GM12878 (cell line): Measurements from ENCODE around the gene APCDD1L. TPM values are rescaled to one million over a fixed set of nuclear protein-coding genes. Genes with fewer than 3 reads are reported as not detected.

Experiments used
- ATAC-seq: fragments of 200-7000 bp; cut with Tn5 transposase; 3 replicates; pipeline ENCODE4 v1.9.1; 2020; ENCODE audit warnings: mild to moderate bottlenecking, moderate library complexity
- BruUV-seq: library from RNA; stranded (reverse); fragments of 400-500 nt; replicated peaks from 2 replicates; lab custom pipeline; 2021; lab: Mats Ljungman, UMichigan
- CTCF ChIA-PET: fragments of 300-600 bp; sonication (Branson Sonifier 250); formaldehyde crosslinking; extraction: SDS; loops from one replicate; lab custom pipeline; 2021; ENCODE audit warnings: inconsistent platforms; lab: Yijun Ruan, JAX
- POLR2A ChIA-PET: fragments of 350-600 bp; formaldehyde crosslinking; extraction: SDS; loops from one replicate; lab custom pipeline; 2021; ENCODE audit warnings: inconsistent platforms; lab: Charles Lee
- RAD21 ChIA-PET: fragments of 300-600 bp; sonication (Branson Sonifier 250); formaldehyde crosslinking; loops from one replicate; lab custom pipeline; 2023; ENCODE audit warnings: antibody characterized with exemption; ENCODE audit not compliant: unreplicated experiment; lab: Charles Lee
- SMC1A ChIA-PET: fragments of 300-600 bp; sonication (Branson Sonifier 250); formaldehyde crosslinking; loops from one replicate; lab custom pipeline; 2023; ENCODE audit not compliant: unreplicated experiment, uncharacterized antibody; lab: Charles Lee
- DNase-seq: peaks from one replicate; pipeline ENCODE4 v3.0.0-alpha.2; 2011; ENCODE audit warnings: low read depth, low spot score
- FAIRE-seq: peaks from 3 replicates; lab custom pipeline; 2011; peaks lifted over from hg19 to GRCh38; lab: Jason Lieb, UNC
- H2AFZ ChIP-seq: 2 replicates; pipeline ENCODE4 v1.6.0; 2011; ENCODE audit warnings: low read depth, low read length, control low read depth; ENCODE audit not compliant: control insufficient read depth
- H3K27ac ChIP-seq: 2 replicates; pipeline ENCODE4 v1.5.1; 2011; ENCODE audit warnings: control low read depth; ENCODE audit not compliant: control insufficient read depth, insufficient read depth
- H3K27me3 ChIP-seq, 2 experiments: replicated peaks in 1 of 2; 2 replicates each; pipeline versions ENCODE4 v1.6.0 to v1.6.1; 2011; ENCODE audit warnings: low read length in 1 of 2; ENCODE audit not compliant: control insufficient read depth in 2 of 2, insufficient read depth in 2 of 2
- H3K36me3 ChIP-seq, 2 experiments: 2 replicates each; pipeline ENCODE4 v1.5.1; 2011; ENCODE audit warnings: low read length in 1 of 2; ENCODE audit not compliant: control insufficient read depth in 2 of 2, insufficient read depth in 2 of 2
- H3K4me1 ChIP-seq: 2 replicates; pipeline ENCODE4 v1.6.1; 2011; ENCODE audit warnings: mild to moderate bottlenecking, low read length, moderate library complexity, mixed read lengths; ENCODE audit not compliant: control insufficient read depth, insufficient read depth
- H3K4me2 ChIP-seq: 2 replicates; pipeline ENCODE4 v1.6.0; 2011; ENCODE audit warnings: control low read depth; ENCODE audit not compliant: control insufficient read depth, insufficient read depth
- H3K4me3 ChIP-seq: fragments of 200-600 bp; sonication (generic); 2 replicates; pipeline ENCODE4 v1.5.1; 2016
- H3K79me2 ChIP-seq: 2 replicates; pipeline ENCODE4 v1.6.0; 2011; ENCODE audit warnings: low read length; ENCODE audit not compliant: control insufficient read depth, insufficient read depth
- H3K9ac ChIP-seq: 2 replicates; pipeline ENCODE4 v1.8.0; 2011; ENCODE audit warnings: low read length, control low read depth, mixed read lengths; ENCODE audit not compliant: control insufficient read depth, insufficient read depth
- H3K9me3 ChIP-seq: replicated peaks from 3 replicates; pipeline ENCODE4 v1.5.1; 2011; ENCODE audit warnings: mild to moderate bottlenecking, low read length; ENCODE audit not compliant: control insufficient read depth, insufficient read depth
- H4K20me1 ChIP-seq: 2 replicates; pipeline ENCODE4 v1.6.0; 2011; ENCODE audit not compliant: control insufficient read depth, insufficient read depth
- CBX5 ChIP-seq: sonication (generic); IDR thresholded peaks from 2 replicates; pipeline ENCODE4 v1.6.1; 2016; ENCODE audit warnings: low read depth, moderate library complexity, mild to moderate bottlenecking, inconsistent platforms
- CREM ChIP-seq: IDR thresholded peaks from 2 replicates; pipeline ENCODE4 v1.6.1; 2014; ENCODE audit warnings: antibody characterized with exemption, low read depth
- E2F8 ChIP-seq: fragments of 450-650 bp; IDR thresholded peaks from 2 replicates; pipeline ENCODE4 v1.6.1; 2018; ENCODE audit warnings: mild to moderate bottlenecking, low read depth, moderate library complexity; ENCODE audit not compliant: partially characterized antibody
- FOXM1 ChIP-seq: IDR thresholded peaks from 2 replicates; pipeline ENCODE4 v1.6.1; 2012; ENCODE audit warnings: low read depth, mild to moderate bottlenecking, inconsistent platforms, low read length, moderate library complexity
- KDM1A ChIP-seq: fragments of 200-600 bp; sonication (generic); IDR thresholded peaks from 2 replicates; pipeline ENCODE4 v1.6.1; 2016; ENCODE audit warnings: borderline replicate concordance
- RAD21 ChIP-seq: IDR thresholded peaks from 2 replicates; pipeline ENCODE4 v1.6.1; 2011; ENCODE audit warnings: mild to moderate bottlenecking, low read depth, low read length, moderate library complexity; ENCODE audit not compliant: insufficient read depth
- RCOR1 ChIP-seq: conservative IDR thresholded peaks from 2 replicates; pipeline ENCODE4 v1.6.1; 2012; ENCODE audit warnings: low read depth, low read length, improper control_type of control experiment
- SIX5 ChIP-seq: IDR thresholded peaks from 2 replicates; pipeline ENCODE4 v1.6.1; 2011; ENCODE audit warnings: mild to moderate bottlenecking, low read depth, low read length, moderate library complexity; ENCODE audit not compliant: severe bottlenecking
- TCF12 ChIP-seq: IDR thresholded peaks from 2 replicates; pipeline ENCODE4 v1.6.1; 2011; ENCODE audit warnings: low read depth, mild to moderate bottlenecking, low read length
- in situ Hi-C: fragments of 300-500 bp; cut with MboI; formaldehyde crosslinking; loops from 9 replicates; pipeline ENCODE4 v1.14.3; 2018; ENCODE audit warnings: mixed read lengths
- intact Hi-C: fragments of 100-400 bp; cut with micrococcal nuclease; formaldehyde crosslinking; loops from one replicate; pipeline ENCODE4 v1.14.2; 2022; ENCODE audit not compliant: unreplicated experiment
- polyA plus RNA-seq, 11 experiments: library from polyadenylated mRNA; depleted of rRNA in 4 of 11; unstranded in 6 of 11; stranded (reverse) in 5 of 11; fragments of >200 nt; fragmentation: Nextera tagmentation in 4 of 11; fragmentation: Illumina TruSeq in 1 of 11; extraction: Ambion mirVana in 4 of 11; extraction: Trizol in 1 of 11; gene quantifications; 1 replicate in 1 of 11; 2 replicates in 10 of 11; pipeline versions ENCODE4 v1.2.1 to v1.2.3, GENCODE V29; 2011 to 2016; ENCODE audit warnings: inconsistent platforms in 2 of 11, missing spikeins in 2 of 11, low read depth in 1 of 11
- total RNA-seq, 4 experiments: library from RNA; depleted of rRNA in 3 of 4; stranded (reverse); fragments of >200 nt in 3 of 4; fragmentation: Illumina TruSeq in 1 of 4; extraction: Trizol in 1 of 4; gene quantifications; 2 replicates each; pipeline versions ENCODE4 v1.2.1 to v1.2.3, GENCODE V29; 2013 to 2021
- TF ChIP-seq, protein P1 (sequence below), 3 experiments: IDR thresholded peaks in 2 of 3; conservative IDR thresholded peaks in 1 of 3; 2 replicates each; pipeline ENCODE4 v1.5.1; 2011; ENCODE audit warnings: low read depth in 3 of 3, low read length in 3 of 3, mild to moderate bottlenecking in 3 of 3, control low read depth in 2 of 3, moderate library complexity in 2 of 3, inconsistent platforms in 1 of 3, mixed read lengths in 1 of 3; ENCODE audit not compliant: control insufficient read depth in 2 of 3, insufficient read depth in 1 of 3; ENCODE audit errors: extremely low read depth in 1 of 3
- TF ChIP-seq, protein P2 (sequence below): fragments of 450-650 bp; IDR thresholded peaks from 2 replicates; pipeline ENCODE4 v1.6.1; 2017; ENCODE audit warnings: mild to moderate bottlenecking, moderate library complexity

APCDD1L gene
- total and polyA plus RNA-seq, 10 of the 15 experiments (the other 5 are each of a cell fraction or from before 2014, with no cell fraction given) = 0.14 to 0.50 TPM; not detected in 8

DNA sequence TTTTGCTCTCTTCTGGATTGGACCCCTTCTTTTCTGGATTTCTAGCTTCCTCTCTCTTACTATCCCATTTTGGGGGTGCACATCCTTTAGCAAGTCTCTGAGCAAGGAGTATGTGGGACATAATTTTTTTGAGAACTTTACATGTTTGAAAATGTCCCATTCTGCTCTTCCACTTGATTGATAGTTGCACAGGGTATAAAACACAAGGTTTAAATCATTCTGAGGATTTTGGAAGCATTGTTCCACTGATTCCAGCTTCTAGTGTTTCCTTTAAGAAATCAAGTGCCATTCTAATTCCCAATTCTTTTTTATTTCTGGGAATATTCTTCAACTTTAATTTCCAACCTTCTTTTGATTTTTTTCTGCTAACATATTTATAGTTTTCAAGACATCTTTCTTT lies 60.7 kb downstream of the APCDD1L start:
- Histone ChIP-seq H3K9me3 (peaks cover 5% of the 10 kb centered on the region), H4K20me1 (0 out of 2 replicates have a peak, but pooled peaks cover 2% of the 10 kb centered on the region), H3K4me2 (no peak overlapping the region), H2AFZ (no peak overlapping the region), H3K36me3 (no peaks in the 10 kb centered on the region; a peak in 1 of 4 replicates), H3K9ac (no peak overlapping the region), H3K79me2 (no peaks in the 10 kb centered on the region), H3K4me1 (peaks cover 34% of the 10 kb centered on the region), H3K4me3 (no peak overlapping the region), H3K27me3 (no peaks in the 10 kb centered on the region), H3K27ac (no peak overlapping the region)
- FAIRE-seq (no peak), ATAC-seq (no peak), DNase-seq (no peak)
- CTCF ChIA-PET = interaction anchor here (1.7 kb wide), 1 partner anchor 27 kb away, joined by 4 read pairs; no protein-coding TSS in a partner anchor
- in situ Hi-C loops = loop anchor here (10.0 to 25.0 kb wide), 4 partner anchors 183 to 980 kb away; partner anchors contain the start of gene CTSZ
- RAD21 ChIA-PET = interaction anchor here (0.8 kb wide), 1 partner anchor 216 kb away, joined by 3 read pairs; no protein-coding TSS in a partner anchor
- SMC1A ChIA-PET = interaction anchor here (0.7 to 2.0 kb wide), 6 partner anchors 8 to 219 kb away, joined by 3 to 6 read pairs (median 3); no protein-coding TSS in a partner anchor
- POLR2A ChIA-PET = interaction anchor here (1.3 kb wide), 1 partner anchor 10 kb away, joined by 3 read pairs; no protein-coding TSS in a partner anchor
- intact Hi-C loops = no loop called here
- no TSS peak for BruUV-seq
- TF ChIP-seq, protein P1, sequence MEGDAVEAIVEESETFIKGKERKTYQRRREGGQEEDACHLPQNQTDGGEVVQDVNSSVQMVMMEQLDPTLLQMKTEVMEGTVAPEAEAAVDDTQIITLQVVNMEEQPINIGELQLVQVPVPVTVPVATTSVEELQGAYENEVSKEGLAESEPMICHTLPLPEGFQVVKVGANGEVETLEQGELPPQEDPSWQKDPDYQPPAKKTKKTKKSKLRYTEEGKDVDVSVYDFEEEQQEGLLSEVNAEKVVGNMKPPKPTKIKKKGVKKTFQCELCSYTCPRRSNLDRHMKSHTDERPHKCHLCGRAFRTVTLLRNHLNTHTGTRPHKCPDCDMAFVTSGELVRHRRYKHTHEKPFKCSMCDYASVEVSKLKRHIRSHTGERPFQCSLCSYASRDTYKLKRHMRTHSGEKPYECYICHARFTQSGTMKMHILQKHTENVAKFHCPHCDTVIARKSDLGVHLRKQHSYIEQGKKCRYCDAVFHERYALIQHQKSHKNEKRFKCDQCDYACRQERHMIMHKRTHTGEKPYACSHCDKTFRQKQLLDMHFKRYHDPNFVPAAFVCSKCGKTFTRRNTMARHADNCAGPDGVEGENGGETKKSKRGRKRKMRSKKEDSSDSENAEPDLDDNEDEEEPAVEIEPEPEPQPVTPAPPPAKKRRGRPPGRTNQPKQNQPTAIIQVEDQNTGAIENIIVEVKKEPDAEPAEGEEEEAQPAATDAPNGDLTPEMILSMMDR (IDR thresholded peaks at IDR 0.05 in 2 of 3, conservative IDR thresholded peaks at IDR 0.05 in 1 of 3; ENCODE audit: control insufficient read depth in 2 of 3, extremely low read depth in 1 of 3, insufficient read depth in 1 of 3, low read depth in 3 of 3, low read length in 3 of 3) = no peak
- TF ChIP-seq TCF12 (no peak), SIX5 (no peak), RCOR1 (no peak), FOXM1 (no peak), E2F8 (no peak), KDM1A (no peak), CREM (no peak), CBX5 (no peak), RAD21 (no peak)
- TF ChIP-seq, protein P2, sequence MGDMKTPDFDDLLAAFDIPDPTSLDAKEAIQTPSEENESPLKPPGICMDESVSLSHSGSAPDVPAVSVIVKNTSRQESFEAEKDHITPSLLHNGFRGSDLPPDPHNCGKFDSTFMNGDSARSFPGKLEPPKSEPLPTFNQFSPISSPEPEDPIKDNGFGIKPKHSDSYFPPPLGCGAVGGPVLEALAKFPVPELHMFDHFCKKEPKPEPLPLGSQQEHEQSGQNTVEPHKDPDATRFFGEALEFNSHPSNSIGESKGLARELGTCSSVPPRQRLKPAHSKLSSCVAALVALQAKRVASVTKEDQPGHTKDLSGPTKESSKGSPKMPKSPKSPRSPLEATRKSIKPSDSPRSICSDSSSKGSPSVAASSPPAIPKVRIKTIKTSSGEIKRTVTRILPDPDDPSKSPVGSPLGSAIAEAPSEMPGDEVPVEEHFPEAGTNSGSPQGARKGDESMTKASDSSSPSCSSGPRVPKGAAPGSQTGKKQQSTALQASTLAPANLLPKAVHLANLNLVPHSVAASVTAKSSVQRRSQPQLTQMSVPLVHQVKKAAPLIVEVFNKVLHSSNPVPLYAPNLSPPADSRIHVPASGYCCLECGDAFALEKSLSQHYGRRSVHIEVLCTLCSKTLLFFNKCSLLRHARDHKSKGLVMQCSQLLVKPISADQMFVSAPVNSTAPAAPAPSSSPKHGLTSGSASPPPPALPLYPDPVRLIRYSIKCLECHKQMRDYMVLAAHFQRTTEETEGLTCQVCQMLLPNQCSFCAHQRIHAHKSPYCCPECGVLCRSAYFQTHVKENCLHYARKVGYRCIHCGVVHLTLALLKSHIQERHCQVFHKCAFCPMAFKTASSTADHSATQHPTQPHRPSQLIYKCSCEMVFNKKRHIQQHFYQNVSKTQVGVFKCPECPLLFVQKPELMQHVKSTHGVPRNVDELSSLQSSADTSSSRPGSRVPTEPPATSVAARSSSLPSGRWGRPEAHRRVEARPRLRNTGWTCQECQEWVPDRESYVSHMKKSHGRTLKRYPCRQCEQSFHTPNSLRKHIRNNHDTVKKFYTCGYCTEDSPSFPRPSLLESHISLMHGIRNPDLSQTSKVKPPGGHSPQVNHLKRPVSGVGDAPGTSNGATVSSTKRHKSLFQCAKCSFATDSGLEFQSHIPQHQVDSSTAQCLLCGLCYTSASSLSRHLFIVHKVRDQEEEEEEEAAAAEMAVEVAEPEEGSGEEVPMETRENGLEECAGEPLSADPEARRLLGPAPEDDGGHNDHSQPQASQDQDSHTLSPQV = no peak
